DMS114 treated with DMSO at 0.1 percent for 48 hours (cell line): ENCODE results near the gene LSM7.

Experiments
- DNase-seq: peaks from one replicate; lab custom pipeline; 2025; ENCODE audit not compliant: unreplicated experiment; lab: John Stamatoyannopoulos, UW

LSM7 gene

GRCh38 chr19:2328401-2329148 is at the start of gene LSM7, which contains the start of gene SPPL2B:
LSM7 (minus strand) TSS chr19:2328586; CDS start chr19:2328566, 20 bp downstream.
SPPL2B (plus strand) TSS chr19:2328684; CDS start chr19:2328710, 26 bp downstream.
- peak; percentile 48 for DNase-seq

GRCh38 chr19:2376784-2377519 is 48.6 kb upstream of the LSM7 start:
- DNase-seq = no peak

- DNase-seq = no peak
Measured at GRCh38 chr19:2375353-2376121, 47.2 kb upstream of the LSM7 start.

- DNase-seq = no peak
Measured at GRCh38 chr19:2374808-2375207, 46.4 kb upstream of the LSM7 start.

- no peak for DNase-seq
Measured at GRCh38 chr19:2372076-2372612, 43.8 kb upstream of the LSM7 start.

- no peak for DNase-seq
Measured at GRCh38 chr19:2371656-2372055, 43.3 kb upstream of the LSM7 start.

- DNase-seq = no peak
Measured at GRCh38 chr19:2365201-2365970, 37.0 kb upstream of the LSM7 start.

- no peak for DNase-seq
Measured at GRCh38 chr19:2363419-2363818, 35.0 kb upstream of the LSM7 start.

- no peak for DNase-seq
Measured at GRCh38 chr19:2362970-2363300, 34.5 kb upstream of the LSM7 start.

GRCh38 chr19:2362046-2362969 is 33.9 kb upstream of the LSM7 start:
- no peak for DNase-seq

GRCh38 chr19:2361246-2362045 is 33.1 kb upstream of the LSM7 start:
- no peak for DNase-seq

- DNase-seq = no peak
Measured at GRCh38 chr19:2360833-2361232, 32.4 kb upstream of the LSM7 start.

GRCh38 chr19:2359992-2360685 is 31.8 kb upstream of the LSM7 start, which contains the start of gene TMPRSS9:
TMPRSS9 (plus strand) TSS chr19:2360265; CDS start chr19:2389786, 29,521 bp downstream.
- no peak for DNase-seq

GRCh38 chr19:2358548-2359173 is 30.3 kb upstream of the LSM7 start:
- no peak for DNase-seq

GRCh38 chr19:2357279-2358206 is 29.2 kb upstream of the LSM7 start:
- no peak for DNase-seq

- no peak for DNase-seq
Measured at GRCh38 chr19:2356036-2356646, 27.8 kb upstream of the LSM7 start.
